GM23338 (cell line): ENCODE results near the gene MARS2. TPM values are rescaled to one million over a fixed set of nuclear protein-coding genes. Genes with fewer than 3 reads are reported as not detected.
A peak's percentile ranks its signal among the peaks of the same experiment; 100 is the strongest.

Experiments used
- ATAC-seq: fragments of 200-7000 bp; cut with Tn5 transposase; 3 replicates; pipeline ENCODE4 v1.9.1; 2020
- DNase-seq: peaks from one replicate; pipeline ENCODE4 v3.0.0-alpha.2; 2015; ENCODE audit warnings: low spot score
- H2AFZ ChIP-seq: fragments of 200-600 bp; sonication (generic); 2 replicates; pipeline ENCODE4 v1.8.0; 2016; ENCODE audit warnings: antibody characterized with exemption, mild to moderate bottlenecking, moderate library complexity
- H3F3A ChIP-seq: fragments of 200-600 bp; sonication (generic); replicated peaks from 2 replicates; pipeline ENCODE4 v1.8.0; 2017; ENCODE audit warnings: antibody characterized with exemption, mixed run types, low read depth
- H3K27ac ChIP-seq: fragments of 200-600 bp; sonication (generic); 2 replicates; pipeline ENCODE4 v1.6.1; 2016; ENCODE audit warnings: low read depth
- H3K27me3 ChIP-seq: fragments of 200-600 bp; sonication (generic); 2 replicates; pipeline ENCODE4 v1.8.0; 2016; ENCODE audit warnings: mild to moderate bottlenecking, mixed run types, moderate library complexity; ENCODE audit not compliant: insufficient read depth
- H3K36me3 ChIP-seq: fragments of 200-600 bp; sonication (generic); 2 replicates; pipeline ENCODE4 v1.8.0; 2016; ENCODE audit warnings: mild to moderate bottlenecking; ENCODE audit not compliant: insufficient read depth
- H3K4me1 ChIP-seq: fragments of 200-600 bp; sonication (generic); 2 replicates; pipeline ENCODE4 v1.8.0; 2016; ENCODE audit warnings: mild to moderate bottlenecking, moderate library complexity; ENCODE audit not compliant: insufficient read depth
- H3K4me2 ChIP-seq: fragments of 200-600 bp; sonication (generic); 2 replicates; pipeline ENCODE4 v1.7.1; 2017; ENCODE audit warnings: mixed run types
- H3K4me3 ChIP-seq: fragments of 200-600 bp; sonication (generic); 2 replicates; pipeline ENCODE4 v1.6.1; 2016; ENCODE audit warnings: mixed run types
- H3K79me2 ChIP-seq: fragments of 200-600 bp; sonication (generic); replicated peaks from 2 replicates; pipeline ENCODE4 v1.8.0; 2017; ENCODE audit warnings: mild to moderate bottlenecking; ENCODE audit not compliant: insufficient read depth
- H3K9me2 ChIP-seq: fragments of 200-600 bp; sonication (generic); 2 replicates; pipeline ENCODE4 v1.8.0; 2017; ENCODE audit not compliant: insufficient read depth
- H4K20me1 ChIP-seq: fragments of 200-600 bp; sonication (generic); replicated peaks from 2 replicates; pipeline ENCODE4 v1.8.0; 2017; ENCODE audit warnings: mild to moderate bottlenecking; ENCODE audit not compliant: insufficient read depth
- H3K27ac Mint-ChIP-seq: 2 replicates; pipeline ENCODE4 v1.8.0; 2020; ENCODE audit warnings: inconsistent platforms, mild to moderate bottlenecking, moderate library complexity, mixed read lengths
- H3K27me3 Mint-ChIP-seq: 3 replicates; pipeline ENCODE4 v1.8.0; 2022; ENCODE audit warnings: low read depth, mild to moderate bottlenecking, moderate library complexity, mixed read lengths, inconsistent platforms; ENCODE audit not compliant: insufficient read depth, poor library complexity
- H3K36me3 Mint-ChIP-seq: 3 replicates; pipeline ENCODE4 v1.8.0; 2021; ENCODE audit warnings: low read depth, mild to moderate bottlenecking, inconsistent platforms, moderate library complexity, mixed read lengths
- H3K4me1 Mint-ChIP-seq: 3 replicates; pipeline ENCODE4 v1.8.0; 2020; ENCODE audit warnings: mild to moderate bottlenecking, inconsistent platforms, mixed read lengths
- H3K4me3 Mint-ChIP-seq: 3 replicates; pipeline ENCODE4 v1.8.0; 2021; ENCODE audit warnings: moderate library complexity, mild to moderate bottlenecking, inconsistent platforms, mixed read lengths
- H3K9me3 Mint-ChIP-seq: 3 replicates; pipeline ENCODE4 v1.8.0; 2020; ENCODE audit warnings: moderate library complexity, mild to moderate bottlenecking, inconsistent platforms, mixed read lengths
- CREB1 ChIP-seq: fragments of 250-450 bp; sonication (Bioruptor Pico); IDR thresholded peaks from 2 replicates; pipeline ENCODE4 v1.5.0; 2020; ENCODE audit warnings: low read depth, mild to moderate bottlenecking, moderate library complexity
- EZH2 ChIP-seq: fragments of 200-600 bp; sonication (generic); IDR thresholded peaks from one replicate; pipeline ENCODE4 v1.8.0; 2017; ENCODE audit warnings: antibody characterized with exemption, mild to moderate bottlenecking, low read depth; ENCODE audit not compliant: unreplicated experiment
- JUNB ChIP-seq: IDR thresholded peaks from one replicate; pipeline ENCODE4 v1.6.1; 2016; ENCODE audit warnings: antibody characterized with exemption; ENCODE audit not compliant: unreplicated experiment
- POLR2AphosphoS5 ChIP-seq: IDR thresholded peaks from 2 replicates; pipeline ENCODE4 v1.6.1; 2016; ENCODE audit warnings: antibody characterized with exemption, low read depth
- REST ChIP-seq: IDR thresholded peaks from one replicate; pipeline ENCODE4 v1.6.1; 2018; ENCODE audit warnings: antibody characterized with exemption; ENCODE audit not compliant: unreplicated experiment
- ZNF331 ChIP-seq: fragments of 250-450 bp; sonication (Bioruptor Pico); IDR thresholded peaks from 2 replicates; pipeline ENCODE4 v1.5.0; 2020; ENCODE audit warnings: low read depth, mild to moderate bottlenecking, moderate library complexity
- polyA plus RNA-seq: library from polyadenylated mRNA; unstranded; fragments of >200 nt; fragmentation: Nextera tagmentation; extraction: Ambion mirVana; gene quantifications from 2 replicates; pipeline ENCODE4 v1.2.1, GENCODE V29; 2016
- total RNA-seq: library from RNA; depleted of rRNA; stranded (reverse); fragments of >200 nt; shearing (Covaris generic); gene quantifications from 2 replicates; pipeline ENCODE4 v1.2.3, GENCODE V29; 2014

The MARS2 gene
- total and polyA plus RNA-seq, 2 experiments from 2014 or later: 13.7 to 48.2 TPM

DNA sequence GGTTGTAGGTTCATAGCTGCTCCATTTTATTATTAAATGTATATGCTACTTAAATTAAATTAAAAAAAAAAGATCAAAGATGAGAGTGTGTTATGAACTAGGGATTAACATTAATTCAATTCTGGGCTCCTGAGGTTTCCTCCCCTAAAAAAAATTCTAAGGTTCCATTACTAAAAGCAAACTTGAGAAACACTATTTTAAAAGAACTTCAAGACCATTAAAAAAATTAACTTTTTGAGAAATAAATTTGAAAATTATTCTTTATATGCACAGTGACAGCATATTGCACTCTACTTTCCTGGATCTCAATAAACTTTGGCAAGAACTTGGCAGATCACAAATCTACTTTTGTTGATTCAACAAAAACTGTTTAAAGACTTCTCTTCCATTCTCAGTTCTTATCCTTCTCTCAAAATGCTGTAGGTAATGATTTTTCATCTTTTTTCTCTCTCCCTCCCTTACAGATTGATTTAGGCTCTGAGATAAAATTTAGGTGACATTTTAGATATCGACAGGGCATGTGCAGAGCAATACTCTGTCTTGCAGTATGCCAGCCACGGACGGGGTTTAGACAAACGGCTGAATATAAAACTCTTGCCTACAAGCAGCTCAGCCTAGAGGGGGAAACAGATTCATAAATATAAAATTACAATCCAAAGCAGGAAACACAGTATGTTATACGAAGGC lies 592 bp upstream of the MARS2 start:
- peaks cover 14% of the 10 kb centered on the region for H3K27me3 Mint-ChIP-seq
- H3K9me3 Mint-ChIP-seq: no peaks in the 10 kb centered on the region; the same call in 1 of the 3 replicates
- ATAC-seq: peak; percentile 9

DNA sequence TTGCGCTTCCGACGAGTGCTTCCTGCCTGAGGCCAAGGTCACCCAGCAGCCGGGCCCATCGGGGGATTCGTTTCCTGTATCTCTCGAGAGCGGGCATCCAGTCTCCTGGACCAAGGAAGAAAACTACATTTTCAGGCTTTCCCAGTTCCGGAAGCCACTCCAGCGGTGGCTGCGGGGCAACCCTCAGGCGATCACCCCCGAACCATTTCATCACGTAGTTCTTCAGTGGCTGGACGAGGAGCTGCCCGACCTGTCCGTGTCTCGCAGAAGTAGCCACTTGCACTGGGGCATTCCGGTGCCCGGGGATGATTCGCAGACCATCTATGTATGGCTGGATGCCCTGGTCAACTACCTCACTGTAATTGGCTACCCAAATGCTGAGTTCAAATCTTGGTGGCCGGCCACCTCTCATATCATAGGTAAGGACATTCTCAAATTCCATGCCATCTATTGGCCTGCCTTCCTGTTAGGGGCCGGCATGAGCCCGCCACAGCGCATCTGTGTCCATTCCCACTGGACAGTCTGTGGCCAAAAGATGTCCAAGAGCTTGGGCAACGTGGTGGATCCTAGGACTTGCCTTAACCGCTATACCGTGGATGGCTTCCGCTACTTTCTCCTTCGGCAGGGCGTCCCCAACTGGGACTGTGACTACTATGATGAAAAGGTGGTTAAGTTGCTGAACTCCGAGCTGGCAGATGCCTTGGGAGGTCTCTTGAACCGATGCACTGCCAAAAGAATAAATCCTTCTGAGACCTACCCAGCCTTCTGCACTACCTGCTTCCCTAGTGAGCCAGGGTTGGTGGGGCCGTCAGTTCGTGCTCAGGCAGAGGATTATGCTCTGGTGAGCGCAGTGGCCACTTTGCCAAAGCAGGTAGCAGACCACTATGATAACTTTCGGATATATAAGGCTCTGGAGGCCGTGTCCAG lies 1.0 kb downstream of the MARS2 start:
- peak overlapping the region; percentile 75 for H3K4me2 ChIP-seq
- H3K4me3 ChIP-seq: peak overlapping the region; percentile 81
- H4K20me1 ChIP-seq: peaks cover 33% of the 10 kb centered on the region
- Mint-ChIP-seq H3K36me3 (peaks cover 35% of the 10 kb centered on the region), H3K4me1 (peaks cover 28% of the 10 kb centered on the region), H3K4me3 (peak overlapping the region; percentile 92), H3K9me3 (no peaks in the 10 kb centered on the region; the same call in 2 of the 3 replicates), H3K27ac (peak overlapping the region; percentile 73; the same call in 1 of the 2 replicates), H3K27me3 (peaks cover 14% of the 10 kb centered on the region)
- no peak overlapping the region for H2AFZ ChIP-seq
- no peak overlapping the region for H3K27ac ChIP-seq
- DNase-seq (no peak), ATAC-seq (peak; percentile 11)
- peaks cover 59% of the 10 kb centered on the region for H3K79me2 ChIP-seq
- no peaks in the 10 kb centered on the region for H3K27me3 ChIP-seq
- peaks cover 24% of the 10 kb centered on the region for H3K4me1 ChIP-seq
- no peaks in the 10 kb centered on the region for H3F3A ChIP-seq
- no peaks in the 10 kb centered on the region for H3K9me2 ChIP-seq
- H3K36me3 ChIP-seq: no peaks in the 10 kb centered on the region
- TF ChIP-seq CREB1 (no peak), EZH2 (no peak), POLR2AphosphoS5 (no peak)

More for the DNA sequence above, 592 bp upstream of the MARS2 start:
- peaks cover 23% of the 10 kb centered on the region; the same call in 1 of the 2 replicates for H4K20me1 ChIP-seq
- no peaks in the 10 kb centered on the region for H3F3A ChIP-seq
- no peaks in the 10 kb centered on the region for H3K27me3 ChIP-seq
- H3K27ac ChIP-seq: peak overlapping the region; percentile 81
- H3K4me1 ChIP-seq: peaks cover 24% of the 10 kb centered on the region
- H2AFZ ChIP-seq: peak overlapping the region; percentile 45; the same call in 1 of the 2 replicates
- H3K4me2 ChIP-seq: peak overlapping the region; percentile 76
- H3K4me1 Mint-ChIP-seq: peaks cover 27% of the 10 kb centered on the region
- TF ChIP-seq ZNF331 (CRISPR knock-in tag) (no peak), CREB1 (no peak), POLR2AphosphoS5 (no peak), REST (no peak), JUNB (no peak)
- H3K4me3 ChIP-seq: peak overlapping the region; percentile 81
- H3K36me3 ChIP-seq: no peaks in the 10 kb centered on the region
- peaks cover 43% of the 10 kb centered on the region for H3K79me2 ChIP-seq
- H3K36me3 Mint-ChIP-seq: peaks cover 26% of the 10 kb centered on the region
- DNase-seq: no peak
- H3K27ac Mint-ChIP-seq: peak overlapping the region; percentile 96
- H3K4me3 Mint-ChIP-seq: peak overlapping the region; percentile 92
- no peaks in the 10 kb centered on the region for H3K9me2 ChIP-seq
